PC-9 (cell line): ENCODE data around the gene ARID5B. TPM values are rescaled to one million over a fixed set of nuclear protein-coding genes. Genes with fewer than 3 reads are reported as not detected.

Source experiments
- Bru-seq: library from RNA; stranded (reverse); fragments of 400-500 nt; gene quantifications from one replicate; lab custom pipeline; 2021; lab: Mats Ljungman, UMichigan
- BruChase-seq, 2 experiments: library from RNA; stranded (reverse); fragments of 400-500 nt; gene quantifications; one replicate each; lab custom pipeline; 2021; lab: Mats Ljungman, UMichigan
- BruUV-seq: library from RNA; stranded (reverse); fragments of 400-500 nt; replicated peaks from 2 replicates; lab custom pipeline; 2021; lab: Mats Ljungman, UMichigan
- CTCF ChIA-PET: fragments of 300-600 bp; sonication (Branson Sonifier 250); formaldehyde crosslinking; loops from one replicate; lab custom pipeline; 2022; ENCODE audit warnings: antibody characterized with exemption; lab: Charles Lee
- POLR2A ChIA-PET: fragments of 300-600 bp; sonication (Branson Sonifier 250); formaldehyde crosslinking; loops from one replicate; lab custom pipeline; 2022; ENCODE audit warnings: antibody characterized with exemption; ENCODE audit not compliant: unreplicated experiment; lab: Charles Lee
- DNase-seq, 2 experiments: peaks; one replicate each; pipeline versions ENCODE4 v3.0.0 to v3.0.0-alpha.2; 2015 to 2022; ENCODE audit warnings: mixed read lengths in 1 of 2
- H2AFZ ChIP-seq: fragments of 200-600 bp; sonication (generic); 2 replicates; pipeline ENCODE4 v1.8.1; 2017; ENCODE audit warnings: antibody characterized with exemption
- H3F3A ChIP-seq: fragments of 200-600 bp; sonication (generic); 2 replicates; pipeline ENCODE4 v1.8.1; 2017; ENCODE audit warnings: antibody characterized with exemption, mild to moderate bottlenecking, low read depth; ENCODE audit not compliant: insufficient read depth
- H3K27ac ChIP-seq: fragments of 200-600 bp; sonication (generic); 2 replicates; pipeline ENCODE4 v1.6.1; 2016; ENCODE audit warnings: mixed run types
- H3K27me3 ChIP-seq: fragments of 200-600 bp; sonication (generic); 2 replicates; pipeline ENCODE4 v1.6.1; 2016; ENCODE audit warnings: low read depth, mixed run types; ENCODE audit not compliant: insufficient read depth
- H3K36me3 ChIP-seq: fragments of 200-600 bp; sonication (generic); 2 replicates; pipeline ENCODE4 v1.6.1; 2016; ENCODE audit warnings: low read depth, mixed run types
- H3K4me1 ChIP-seq: fragments of 200-600 bp; sonication (generic); replicated peaks from 2 replicates; pipeline ENCODE4 v1.6.1; 2016; ENCODE audit warnings: mixed run types; ENCODE audit not compliant: insufficient read depth
- H3K4me2 ChIP-seq: fragments of 200-600 bp; sonication (generic); 2 replicates; pipeline ENCODE4 v1.6.1; 2017; ENCODE audit warnings: mixed run types
- H3K4me3 ChIP-seq: fragments of 200-600 bp; sonication (generic); 2 replicates; pipeline ENCODE4 v1.6.1; 2016; ENCODE audit warnings: mixed run types
- H3K79me2 ChIP-seq: fragments of 200-600 bp; sonication (generic); 2 replicates; pipeline ENCODE4 v1.6.1; 2017; ENCODE audit warnings: low read depth, mixed run types
- H3K9me2 ChIP-seq: fragments of 200-600 bp; sonication (generic); 2 replicates; pipeline ENCODE4 v1.8.1; 2017; ENCODE audit warnings: mild to moderate bottlenecking; ENCODE audit not compliant: insufficient read depth
- H3K9me3 ChIP-seq: fragments of 200-600 bp; sonication (generic); 2 replicates; pipeline ENCODE4 v1.8.1; 2016; ENCODE audit warnings: low read depth; ENCODE audit not compliant: insufficient read depth
- H4K20me1 ChIP-seq: fragments of 200-600 bp; sonication (generic); 2 replicates; pipeline ENCODE4 v1.8.1; 2017; ENCODE audit not compliant: insufficient read depth
- CTCF ChIP-seq: fragments of 200-600 bp; sonication (generic); conservative IDR thresholded peaks from 2 replicates; pipeline ENCODE4 v1.6.1; 2017; ENCODE audit warnings: mixed run types, antibody characterized with exemption, mild to moderate bottlenecking, moderate library complexity
- EZH2 ChIP-seq: fragments of 200-600 bp; sonication (generic); IDR thresholded peaks from 2 replicates; pipeline ENCODE4 v1.8.0; 2017; ENCODE audit warnings: antibody characterized with exemption, low read depth
- intact Hi-C: fragments of 100-400 bp; cut with micrococcal nuclease; formaldehyde crosslinking; loops from one replicate; pipeline ENCODE4 v1.10.0; 2022; ENCODE audit not compliant: unreplicated experiment
- long read RNA-seq: library from polyadenylated mRNA; stranded (forward); transcript quantifications from one replicate; pipeline ENCODE4 v2.0.0, GENCODE V29; 2022
- total RNA-seq: library from RNA; stranded (reverse); gene quantifications from 2 replicates; pipeline ENCODE4 v1.2.3, GENCODE V29; 2021

ARID5B gene
- total RNA-seq (7.4 and 8.5 TPM in 2 replicates), Bru-seq, nascent RNA (percentile 60 among the genes with signal in this experiment), BruChase-seq, experiment 1, labeled RNA remaining after a 2-hour chase (percentile 69 among the genes with signal in this experiment), BruChase-seq, experiment 2, labeled RNA remaining after a 6-hour chase (percentile 37 among the genes with signal in this experiment)
- long read RNA-seq, partial matches to known transcripts, result 0 of 1 reads
- long read RNA-seq, other reads (novel, unspliced or antisense), result 1 of 1 reads

GRCh38 chr10:61900829-61901792, at the start of gene ARID5B:
TSS of gene ARID5B (plus strand) at chr10:61901699. CDS start at chr10:61901710, 11 bp downstream.
- Histone ChIP-seq H3K36me3 (no peaks in the 10 kb centered on the region), H3K4me3 (peak within 1 kb of the TSS; percentile 76), H3K9me2 (no peaks in the 10 kb centered on the region), H3F3A (peaks cover 56% of the 10 kb centered on the region), H3K27ac (peak within 1 kb of the TSS; percentile 83), H3K79me2 (peaks cover 15% of the 10 kb centered on the region), H3K9me3 (no peaks in the 10 kb centered on the region), H3K4me1 (peaks cover 38% of the 10 kb centered on the region), H3K27me3 (no peaks in the 10 kb centered on the region), H3K4me2 (peak within 1 kb of the TSS; percentile 91), H2AFZ (peak within 1 kb of the TSS; percentile 96), H4K20me1 (no peaks in the 10 kb centered on the region)
- BruUV-seq, result no TSS peak
- DNase-seq, result peak; percentile 48 to 64
- peak; percentile 20; the same call in 1 of the 2 replicates for TF ChIP-seq CTCF
- no peak for TF ChIP-seq EZH2
- ChIA-PET POLR2A (interaction anchor here (0.7 to 0.8 kb wide), 2 partner anchors 59 to 955 kb away, joined by 4 to 5 read pairs; no protein-coding TSS in a partner anchor), CTCF (interaction anchor here (0.7 to 1.1 kb wide), 3 partner anchors 66 to 322 kb away, joined by 3 to 6 read pairs (median 3); no protein-coding TSS in a partner anchor)
- intact Hi-C loops, result loop anchor here (1.0 to 10.0 kb wide), 9 partner anchors 64 to 1184 kb away; no protein-coding TSS in a partner anchor

DNA sequence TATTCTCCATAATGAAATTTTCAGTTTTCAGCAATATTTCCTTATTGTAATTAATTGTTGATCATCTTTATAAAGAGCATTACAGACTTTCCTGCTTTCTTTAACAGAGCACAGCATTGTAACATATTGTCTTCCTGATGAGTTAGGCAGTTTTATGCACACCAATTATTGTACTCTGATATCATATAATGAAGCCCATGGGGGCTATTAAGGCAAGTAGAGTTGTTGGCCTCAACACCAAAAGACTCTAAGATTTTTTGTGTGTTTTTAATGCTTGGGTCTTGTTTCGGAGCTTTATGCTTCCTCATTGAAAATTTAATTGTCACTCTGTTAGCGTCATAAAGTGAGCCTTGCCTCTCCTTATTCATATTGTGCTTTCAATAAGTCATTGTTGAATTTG, 49.2 kb upstream of the ARID5B start:
- H3K4me2 ChIP-seq, result no peak overlapping the region
- CTCF ChIA-PET, result interaction anchor here (0.5 kb wide), 1 partner anchor 360 kb away, joined by 3 read pairs; no protein-coding TSS in a partner anchor
- H3K9me3 ChIP-seq, result no peaks in the 10 kb centered on the region
- no peak overlapping the region for H3K4me3 ChIP-seq
- POLR2A ChIA-PET, result no interaction called here
- no TSS peak for BruUV-seq
- H3K27ac ChIP-seq, result no peak overlapping the region
- no peaks in the 10 kb centered on the region for H3F3A ChIP-seq
- H3K4me1 ChIP-seq, result peaks cover 5% of the 10 kb centered on the region; the same call in 1 of the 2 replicates
- intact Hi-C loops, result no loop called here
- H2AFZ ChIP-seq, result no peak overlapping the region
- H4K20me1 ChIP-seq, result no peaks in the 10 kb centered on the region
- no peak for DNase-seq
- no peaks in the 10 kb centered on the region for H3K9me2 ChIP-seq
- no peaks in the 10 kb centered on the region for H3K36me3 ChIP-seq
- H3K79me2 ChIP-seq, result no peaks in the 10 kb centered on the region
- H3K27me3 ChIP-seq, result no peaks in the 10 kb centered on the region
- TF ChIP-seq CTCF (no peak), EZH2 (no peak)

- H3K4me2 ChIP-seq, result no peak overlapping the region
- H3K27me3 ChIP-seq, result no peaks in the 10 kb centered on the region
- TF ChIP-seq EZH2, result no peak
- TF ChIP-seq CTCF, result no peak
- BruUV-seq, result no TSS peak
- no peaks in the 10 kb centered on the region for H3K9me3 ChIP-seq
- intact Hi-C loops, result no loop called here
- no peaks in the 10 kb centered on the region for H3F3A ChIP-seq
- no peaks in the 10 kb centered on the region for H3K36me3 ChIP-seq
- no peaks in the 10 kb centered on the region for H3K9me2 ChIP-seq
- POLR2A ChIA-PET, result no interaction called here
- no peaks in the 10 kb centered on the region for H3K4me1 ChIP-seq
- no peaks in the 10 kb centered on the region for H4K20me1 ChIP-seq
- CTCF ChIA-PET, result no interaction called here
- no peak overlapping the region for H3K4me3 ChIP-seq
- no peaks in the 10 kb centered on the region for H3K79me2 ChIP-seq
- no peak for DNase-seq
- no peak overlapping the region; the same call in 1 of the 2 replicates for H2AFZ ChIP-seq
- no peak overlapping the region for H3K27ac ChIP-seq
Measured at GRCh38 chr10:61855771-61856170, 45.7 kb upstream of the ARID5B start.
